HG03342 (cell line): Measurements from ENCODE around the gene ZNF749.
"Not testable (repeated sequence)": the region's sequence is repeated elsewhere in the genome, so short reads cannot be mapped to it uniquely, and the experiment has no call there.

ENCODE experiments used
- ATAC-seq: cut with Tn5 transposase; IDR thresholded peaks from one replicate; pipeline ENCODE4 v1.9.1; 2021; ENCODE audit warnings: mild to moderate bottlenecking, moderate library complexity; ENCODE audit not compliant: unreplicated experiment

ZNF749 gene

DNA sequence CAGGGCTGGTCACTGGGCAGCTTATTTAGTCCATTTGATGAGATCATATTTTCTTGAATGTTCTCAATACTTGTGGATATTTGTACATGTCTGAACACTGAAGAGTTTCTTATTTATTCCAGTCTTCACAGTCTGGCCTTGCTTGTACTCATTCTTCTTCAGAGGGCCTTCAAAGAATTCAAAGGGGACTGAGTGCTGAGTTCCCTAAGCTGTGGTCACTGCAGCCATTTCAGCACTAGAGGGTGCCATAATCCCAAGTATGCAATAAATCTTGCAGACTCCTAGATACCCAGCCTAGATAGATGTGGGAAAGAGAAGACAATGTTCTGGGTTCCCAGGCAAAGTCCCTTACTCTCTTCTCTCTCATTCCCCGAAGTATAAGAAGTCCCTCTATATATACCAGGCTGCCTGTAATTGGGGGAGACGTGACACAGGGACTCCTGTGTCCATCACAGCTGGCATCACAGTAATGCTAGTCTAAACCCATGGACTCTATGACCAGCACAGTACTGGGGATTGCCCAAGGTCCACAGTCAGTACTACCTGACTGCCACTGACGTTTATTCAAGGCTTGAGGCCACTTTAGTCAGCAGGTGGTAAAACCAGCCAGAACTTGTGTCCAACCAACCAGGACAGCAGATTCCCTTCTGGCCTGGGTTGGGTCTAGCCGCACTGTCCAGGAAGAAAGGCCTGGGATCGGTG, 30.7 kb downstream of the ZNF749 start:
- no peak for ATAC-seq

DNA sequence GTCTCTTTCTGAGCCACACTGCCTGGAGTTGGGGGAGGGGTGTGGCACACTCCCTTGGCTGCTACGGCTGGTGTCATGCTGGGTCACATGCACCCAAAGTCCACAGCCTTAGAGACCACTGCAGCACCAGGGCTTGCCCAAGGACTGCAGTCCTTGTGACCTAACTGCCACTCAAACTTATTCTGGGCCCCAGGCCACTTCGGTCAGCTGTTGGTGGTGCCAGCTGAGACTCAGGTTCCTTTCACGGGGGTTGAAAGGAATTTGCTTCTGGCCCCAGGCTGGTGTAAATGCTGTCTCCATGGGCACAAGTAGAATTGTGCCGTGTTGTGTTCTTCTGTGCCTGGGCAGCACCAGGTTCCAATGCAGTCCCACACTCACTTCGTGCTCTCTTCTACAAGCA, 31.4 kb downstream of the ZNF749 start:
- no peak for ATAC-seq

DNA sequence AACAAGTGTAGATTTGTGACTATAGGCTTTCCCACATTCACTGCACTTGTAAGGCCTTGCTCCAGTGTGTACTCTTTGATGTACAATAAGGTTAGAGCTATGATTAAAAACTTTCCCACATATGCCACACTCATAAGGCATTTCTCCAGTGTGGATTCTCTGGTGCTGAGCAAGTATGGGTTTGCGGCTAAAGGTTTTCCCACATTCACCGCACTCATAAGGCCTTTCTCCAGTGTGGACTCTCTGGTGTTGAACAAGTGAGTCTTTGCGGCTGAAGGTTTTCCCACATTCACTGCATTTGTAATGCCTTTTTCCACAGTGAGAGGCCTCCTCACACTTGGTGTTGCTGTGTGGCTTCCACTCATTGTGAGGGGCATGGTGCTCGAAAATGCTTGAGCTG, 38.5 kb downstream of the ZNF749 start:
- no peak for ATAC-seq

DNA sequence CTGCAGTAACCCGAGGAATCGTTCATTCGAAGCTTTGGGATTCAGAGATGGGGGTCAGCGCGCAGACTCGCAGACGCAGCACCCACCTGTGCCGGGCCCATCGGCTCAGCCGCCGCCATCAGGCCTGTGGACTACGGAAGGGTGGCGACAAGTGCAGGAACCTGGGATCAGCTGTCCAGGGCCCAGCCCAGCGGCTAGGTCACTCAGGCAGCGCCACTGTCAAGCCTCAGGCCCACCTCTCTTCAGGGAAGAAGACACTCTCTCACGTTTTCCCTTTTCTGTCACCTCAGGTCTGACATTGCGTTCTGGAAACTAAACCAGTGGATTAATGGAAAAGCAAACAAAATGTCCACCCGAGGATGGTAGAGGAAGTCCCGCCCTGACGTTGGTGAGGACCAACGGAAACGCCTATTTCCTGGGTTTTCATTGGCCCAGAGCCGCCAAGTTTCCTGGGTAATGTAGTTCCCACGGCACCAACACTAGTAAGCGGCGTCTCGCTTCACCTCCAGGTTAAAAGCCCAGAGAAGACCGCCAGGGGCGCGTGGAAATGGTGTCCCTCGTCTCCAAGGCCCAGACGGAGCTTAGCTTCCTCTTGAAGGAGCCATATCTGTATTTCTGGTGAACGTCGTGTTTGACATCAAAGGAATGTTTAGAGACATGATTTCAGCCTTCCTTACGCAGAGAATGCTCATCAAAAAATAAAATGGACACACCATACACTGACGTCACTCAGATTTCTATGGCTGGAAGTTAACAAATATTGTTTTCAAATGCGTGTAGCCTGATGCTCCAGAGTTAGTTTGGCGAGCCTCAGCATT, 42.3 kb downstream of the ZNF749 start, which contains the start of gene ZNF772:
ZNF772 (minus strand) TSS at position 376 of the 818 bp plus-strand sequence; CDS start at position 119, 257 bp downstream.
- peak; percentile 90 for ATAC-seq

DNA sequence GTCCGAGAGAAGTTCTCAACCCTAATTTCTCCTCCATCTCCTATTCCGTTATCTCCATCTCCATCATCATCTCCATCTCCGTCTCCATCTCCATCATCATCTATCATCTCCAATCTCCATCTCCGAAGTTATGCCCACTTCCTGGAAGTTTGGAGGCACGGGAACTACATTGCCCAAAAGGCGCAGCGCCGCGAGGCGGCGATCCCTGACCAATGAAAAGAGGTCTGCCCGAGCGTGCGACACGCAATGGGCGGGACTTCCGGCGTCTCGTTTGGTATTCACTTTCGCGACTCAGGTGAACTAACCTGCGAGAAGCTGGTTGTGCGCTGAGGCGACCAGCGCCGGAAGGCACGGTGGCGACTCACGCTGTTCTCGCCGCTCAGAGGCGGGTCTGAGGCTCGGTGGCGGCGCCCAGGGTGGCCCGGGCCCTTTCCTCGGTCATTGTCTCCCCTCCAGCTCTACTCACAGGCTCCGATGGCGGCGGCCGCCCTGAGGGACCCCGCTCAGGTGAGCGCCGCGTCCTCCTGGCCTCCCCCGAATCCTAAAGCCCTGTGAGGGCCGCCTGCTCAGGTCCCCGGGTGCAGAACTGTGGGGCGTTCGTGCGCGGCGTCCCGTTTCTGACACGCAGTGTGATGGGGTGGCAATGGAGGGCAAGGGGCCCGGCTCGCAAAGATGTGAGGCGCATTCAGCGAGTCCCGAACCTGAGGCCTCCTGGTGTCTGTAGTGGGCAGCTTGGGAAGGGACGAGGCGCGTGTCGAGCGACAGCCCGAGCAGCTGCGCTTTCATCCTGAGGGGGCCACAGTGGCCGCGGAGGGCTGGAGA, 52.6 kb downstream of the ZNF749 start, which contains the start of gene ZNF419:
ZNF419 (plus strand) TSS at position 274 of the 822 bp plus-strand sequence; CDS start at position 475, 201 bp downstream.
- peak; percentile 95 for ATAC-seq

DNA sequence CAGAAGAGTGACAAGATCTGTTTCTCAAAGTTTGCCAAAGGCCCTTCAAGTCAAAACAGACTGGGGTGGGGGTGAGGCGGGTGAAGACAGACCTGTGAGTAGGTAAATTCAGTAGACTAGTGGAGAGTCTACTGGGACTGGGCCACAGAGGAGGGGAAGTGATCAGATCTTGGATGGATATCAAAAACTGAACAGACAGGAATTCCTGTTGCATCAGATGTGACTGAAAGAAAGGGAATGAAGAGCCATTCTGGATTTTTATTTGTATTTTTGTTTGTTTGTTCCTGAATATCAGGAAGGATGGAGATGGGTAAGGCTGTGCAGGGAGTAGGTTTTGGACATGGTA, 53.1 kb downstream of the ZNF749 start:
- ATAC-seq = not testable (repeated sequence)
